ENCODE results near the gene VPS37D.

DNA sequence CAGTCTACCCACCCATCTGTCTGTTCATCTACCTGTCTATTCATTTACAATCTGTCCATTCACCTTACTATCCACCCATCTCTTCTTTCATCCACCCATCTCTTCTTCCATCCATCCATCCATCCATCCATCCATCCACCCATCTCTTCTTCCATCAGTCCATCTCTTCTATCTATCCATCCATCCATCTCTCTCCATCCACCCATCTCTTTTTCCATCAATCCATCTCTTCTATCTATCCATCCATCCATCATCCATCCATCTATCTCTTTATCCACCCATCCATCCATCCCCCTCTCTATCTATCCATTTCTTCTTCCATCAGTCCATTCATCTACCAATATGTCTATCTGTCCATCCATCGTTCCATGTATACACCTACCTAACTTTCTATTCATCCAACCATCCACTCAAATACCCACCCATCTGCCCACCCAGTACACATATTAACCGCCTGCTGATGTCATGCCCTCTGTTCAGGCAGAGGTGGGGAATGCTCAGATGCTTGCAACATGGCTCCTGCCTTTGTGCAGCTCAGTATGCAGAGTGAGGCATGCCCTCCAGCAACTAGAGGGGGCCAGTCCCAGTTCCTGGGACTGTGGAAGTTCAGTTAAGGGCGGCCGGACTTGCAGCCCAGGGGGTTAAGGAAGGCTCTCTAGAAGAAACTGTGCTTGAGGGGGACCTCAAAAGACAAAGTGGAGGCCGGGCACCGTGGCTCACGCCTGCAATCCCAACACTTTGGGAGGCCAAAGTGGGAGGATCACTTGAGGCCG lies 32.0 kb upstream of the VPS37D start:
- TF ChIP-seq, protein P1, sequence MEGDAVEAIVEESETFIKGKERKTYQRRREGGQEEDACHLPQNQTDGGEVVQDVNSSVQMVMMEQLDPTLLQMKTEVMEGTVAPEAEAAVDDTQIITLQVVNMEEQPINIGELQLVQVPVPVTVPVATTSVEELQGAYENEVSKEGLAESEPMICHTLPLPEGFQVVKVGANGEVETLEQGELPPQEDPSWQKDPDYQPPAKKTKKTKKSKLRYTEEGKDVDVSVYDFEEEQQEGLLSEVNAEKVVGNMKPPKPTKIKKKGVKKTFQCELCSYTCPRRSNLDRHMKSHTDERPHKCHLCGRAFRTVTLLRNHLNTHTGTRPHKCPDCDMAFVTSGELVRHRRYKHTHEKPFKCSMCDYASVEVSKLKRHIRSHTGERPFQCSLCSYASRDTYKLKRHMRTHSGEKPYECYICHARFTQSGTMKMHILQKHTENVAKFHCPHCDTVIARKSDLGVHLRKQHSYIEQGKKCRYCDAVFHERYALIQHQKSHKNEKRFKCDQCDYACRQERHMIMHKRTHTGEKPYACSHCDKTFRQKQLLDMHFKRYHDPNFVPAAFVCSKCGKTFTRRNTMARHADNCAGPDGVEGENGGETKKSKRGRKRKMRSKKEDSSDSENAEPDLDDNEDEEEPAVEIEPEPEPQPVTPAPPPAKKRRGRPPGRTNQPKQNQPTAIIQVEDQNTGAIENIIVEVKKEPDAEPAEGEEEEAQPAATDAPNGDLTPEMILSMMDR (IDR thresholded peaks at IDR 0.05; ENCODE audit: low read depth, low read length) = no peak
- no peak for TF ChIP-seq EZH2phosphoT487 (IDR thresholded peaks at IDR 0.05; ENCODE audit: low read depth)
